ENCODE results near the gene EVA1A. TPM values are rescaled to one million over a fixed set of nuclear protein-coding genes. Genes with fewer than 3 reads are reported as not detected.

Gene EVA1A
- total RNA-seq, 2 experiments from 2014 or later, result not detected

DNA sequence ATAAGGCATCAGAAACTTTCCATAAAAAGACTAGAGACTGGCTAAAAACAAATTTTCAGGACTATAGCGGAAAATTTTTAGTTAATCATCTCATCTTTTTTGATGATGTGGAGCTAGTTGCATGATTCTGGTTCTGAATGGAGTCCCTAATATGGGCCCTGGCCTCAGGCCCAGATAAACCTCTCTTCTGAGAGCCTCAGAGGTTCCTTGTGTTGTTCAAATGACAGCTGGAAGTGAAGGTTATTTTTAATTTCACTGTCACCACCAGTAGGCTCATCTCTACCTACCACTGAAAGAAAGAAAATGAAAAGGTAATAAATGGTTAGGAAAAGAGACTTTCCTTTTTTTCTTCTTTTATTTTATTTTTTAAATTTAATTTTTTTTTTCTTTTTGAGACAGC, 75.9 kb downstream of the EVA1A start:
- intact Hi-C loops (cut with micrococcal nuclease; ENCODE audit: unreplicated experiment), result no loop called here
- ChIA-PET POLR2A (no interaction called here), CTCF (ENCODE audit: unreplicated experiment) (no interaction called here)
- H3K9me2 ChIP-seq (ENCODE audit: insufficient read depth, low read length), result no peaks in the 10 kb centered on the region
- no peaks in the 10 kb centered on the region for H3K4me1 ChIP-seq (ENCODE audit: insufficient read depth, low read length, poor library complexity, severe bottlenecking)
- H3K36me3 ChIP-seq (ENCODE audit: insufficient read depth, low read length), result no peaks in the 10 kb centered on the region
- no peak overlapping the region for H3K27ac ChIP-seq (ENCODE audit: low read depth, low read length, poor library complexity, severe bottlenecking)
- H3K9me3 ChIP-seq (ENCODE audit: low read length), result no peaks in the 10 kb centered on the region
- DNase-seq (ENCODE audit: low spot score), result no peak
- no TSS peak for BruUV-seq (replicated peaks)
- H3K79me2 ChIP-seq (ENCODE audit: insufficient read depth, low read depth, low read length), result no peaks in the 10 kb centered on the region
- TF ChIP-seq, protein P1, sequence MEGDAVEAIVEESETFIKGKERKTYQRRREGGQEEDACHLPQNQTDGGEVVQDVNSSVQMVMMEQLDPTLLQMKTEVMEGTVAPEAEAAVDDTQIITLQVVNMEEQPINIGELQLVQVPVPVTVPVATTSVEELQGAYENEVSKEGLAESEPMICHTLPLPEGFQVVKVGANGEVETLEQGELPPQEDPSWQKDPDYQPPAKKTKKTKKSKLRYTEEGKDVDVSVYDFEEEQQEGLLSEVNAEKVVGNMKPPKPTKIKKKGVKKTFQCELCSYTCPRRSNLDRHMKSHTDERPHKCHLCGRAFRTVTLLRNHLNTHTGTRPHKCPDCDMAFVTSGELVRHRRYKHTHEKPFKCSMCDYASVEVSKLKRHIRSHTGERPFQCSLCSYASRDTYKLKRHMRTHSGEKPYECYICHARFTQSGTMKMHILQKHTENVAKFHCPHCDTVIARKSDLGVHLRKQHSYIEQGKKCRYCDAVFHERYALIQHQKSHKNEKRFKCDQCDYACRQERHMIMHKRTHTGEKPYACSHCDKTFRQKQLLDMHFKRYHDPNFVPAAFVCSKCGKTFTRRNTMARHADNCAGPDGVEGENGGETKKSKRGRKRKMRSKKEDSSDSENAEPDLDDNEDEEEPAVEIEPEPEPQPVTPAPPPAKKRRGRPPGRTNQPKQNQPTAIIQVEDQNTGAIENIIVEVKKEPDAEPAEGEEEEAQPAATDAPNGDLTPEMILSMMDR (conservative IDR thresholded peaks at IDR 0.05; ENCODE audit: low read length), result no peak
- TF ChIP-seq EZH2phosphoT487 (IDR thresholded peaks at IDR 0.05; ENCODE audit: borderline replicate concordance, low read depth, low read length), result no peak
- H4K20me1 ChIP-seq (ENCODE audit: insufficient read depth, low read length), result no peaks in the 10 kb centered on the region
- H2AFZ ChIP-seq (ENCODE audit: low read length), result no peak overlapping the region
- H3K4me3 ChIP-seq (ENCODE audit: low read depth, low read length, poor library complexity, severe bottlenecking), result no peak overlapping the region
- no peak overlapping the region for H3K4me2 ChIP-seq (ENCODE audit: low read length)

GRCh38 chr2:75483878-75484277, 76.9 kb downstream of the EVA1A start:
- Histone ChIP-seq H3K9me3 (ENCODE audit: low read length) (no peaks in the 10 kb centered on the region), H3K27ac (ENCODE audit: low read depth, low read length, poor library complexity, severe bottlenecking) (no peak overlapping the region), H2AFZ (ENCODE audit: low read length) (no peak overlapping the region), H3K4me1 (ENCODE audit: insufficient read depth, low read length, poor library complexity, severe bottlenecking) (no peaks in the 10 kb centered on the region), H4K20me1 (ENCODE audit: insufficient read depth, low read length) (no peaks in the 10 kb centered on the region), H3K9me2 (ENCODE audit: insufficient read depth, low read length) (no peaks in the 10 kb centered on the region), H3K36me3 (ENCODE audit: insufficient read depth, low read length) (no peaks in the 10 kb centered on the region), H3K79me2 (ENCODE audit: insufficient read depth, low read depth, low read length) (no peaks in the 10 kb centered on the region), H3K4me2 (ENCODE audit: low read length) (no peak overlapping the region), H3K4me3 (ENCODE audit: low read depth, low read length, poor library complexity, severe bottlenecking) (no peak overlapping the region)
- intact Hi-C loops (cut with micrococcal nuclease; ENCODE audit: unreplicated experiment), result no loop called here
- no peak for DNase-seq (ENCODE audit: low spot score)
- CTCF ChIA-PET (ENCODE audit: unreplicated experiment), result no interaction called here
- POLR2A ChIA-PET, result interaction anchor here (0.6 kb wide), 1 partner anchor 130 kb away, joined by 3 read pairs; no protein-coding TSS in a partner anchor
- no TSS peak for BruUV-seq (replicated peaks)
- TF ChIP-seq, protein P1 (conservative IDR thresholded peaks at IDR 0.05; ENCODE audit: low read length), result no peak
- TF ChIP-seq EZH2phosphoT487 (IDR thresholded peaks at IDR 0.05; ENCODE audit: borderline replicate concordance, low read depth, low read length), result no peak

GRCh38 chr2:75482398-75482797, 78.3 kb downstream of the EVA1A start:
- Histone ChIP-seq H2AFZ (ENCODE audit: low read length) (no peak overlapping the region), H3K27ac (ENCODE audit: low read depth, low read length, poor library complexity, severe bottlenecking) (no peak overlapping the region), H3K4me3 (ENCODE audit: low read depth, low read length, poor library complexity, severe bottlenecking) (no peak overlapping the region), H3K36me3 (ENCODE audit: insufficient read depth, low read length) (no peaks in the 10 kb centered on the region), H3K4me1 (ENCODE audit: insufficient read depth, low read length, poor library complexity, severe bottlenecking) (no peaks in the 10 kb centered on the region), H3K9me3 (ENCODE audit: low read length) (no peaks in the 10 kb centered on the region), H3K4me2 (ENCODE audit: low read length) (no peak overlapping the region), H4K20me1 (ENCODE audit: insufficient read depth, low read length) (no peaks in the 10 kb centered on the region), H3K9me2 (ENCODE audit: insufficient read depth, low read length) (no peaks in the 10 kb centered on the region), H3K79me2 (ENCODE audit: insufficient read depth, low read depth, low read length) (no peaks in the 10 kb centered on the region)
- no TSS peak for BruUV-seq (replicated peaks)
- intact Hi-C loops (cut with micrococcal nuclease; ENCODE audit: unreplicated experiment), result no loop called here
- CTCF ChIA-PET (ENCODE audit: unreplicated experiment), result no interaction called here
- POLR2A ChIA-PET, result no interaction called here
- no peak for DNase-seq (ENCODE audit: low spot score)
- TF ChIP-seq, protein P1 (conservative IDR thresholded peaks at IDR 0.05; ENCODE audit: low read length), result no peak
- TF ChIP-seq EZH2phosphoT487 (IDR thresholded peaks at IDR 0.05; ENCODE audit: borderline replicate concordance, low read depth, low read length), result no peak
